ENCODE measurements around the gene C1orf53. TPM values are rescaled to one million over a fixed set of nuclear protein-coding genes. Genes with fewer than 3 reads are reported as not detected.

C1orf53 gene
- total RNA-seq, 2 experiments from 2014 or later = 0.96 to 1.2 TPM

- no peak for ATAC-seq
- DNase-seq = no peak
- H3K36me3 Mint-ChIP-seq (ENCODE audit: low read depth) = no peaks in the 10 kb centered on the region
- H3K4me1 Mint-ChIP-seq (ENCODE audit: low read depth) = peaks cover 46% of the 10 kb centered on the region
- ChIA-PET CTCF (interaction anchor here (0.9 to 1.9 kb wide), 6 partner anchors 9 to 386 kb away, joined by 3 to 7 read pairs (median 4); partner anchors contain the start of gene LHX9), POLR2A (interaction anchor here (0.9 to 1.6 kb wide), 3 partner anchors 8 to 12 kb away, joined by 3 to 6 read pairs (median 4); partner anchors contain the start of gene LHX9)
- H3K27me3 Mint-ChIP-seq = peaks cover 89% of the 10 kb centered on the region
- intact Hi-C loops (cut with micrococcal nuclease) = no loop called here
- no peak overlapping the region for H3K27ac Mint-ChIP-seq
- peak overlapping the region; percentile 18 for H3K4me3 Mint-ChIP-seq
- no peaks in the 10 kb centered on the region for H3K9me3 Mint-ChIP-seq
- TF ChIP-seq CTCF (IDR thresholded peaks at IDR 0.05) = no peak
These were observed 5.6 kb downstream of the C1orf53 start for GRCh38 chr1:197907846-197908616.

GRCh38 chr1:197908716-197909220 lies 6.3 kb downstream of the C1orf53 start:
- no peaks in the 10 kb centered on the region for H3K36me3 Mint-ChIP-seq (ENCODE audit: low read depth)
- intact Hi-C loops (cut with micrococcal nuclease) = no loop called here
- no peak for ATAC-seq
- TF ChIP-seq CTCF (IDR thresholded peaks at IDR 0.05) = no peak
- H3K27ac Mint-ChIP-seq = no peak overlapping the region
- CTCF ChIA-PET = interaction anchor here (1.3 kb wide), 1 partner anchor 15 kb away, joined by 6 read pairs; no protein-coding TSS in a partner anchor
- POLR2A ChIA-PET = no interaction called here
- DNase-seq = no peak
- peaks cover 89% of the 10 kb centered on the region for H3K27me3 Mint-ChIP-seq
- peak overlapping the region; percentile 18 for H3K4me3 Mint-ChIP-seq
- H3K4me1 Mint-ChIP-seq (ENCODE audit: low read depth) = peaks cover 46% of the 10 kb centered on the region
- H3K9me3 Mint-ChIP-seq = no peaks in the 10 kb centered on the region

- ChIA-PET CTCF (interaction anchor here (1.0 to 2.9 kb wide), 6 partner anchors 9 to 391 kb away, joined by 3 to 12 read pairs (median 6); no protein-coding TSS in a partner anchor), POLR2A (no interaction called here)
- no peak for DNase-seq
- no peak for ATAC-seq
- Mint-ChIP-seq H3K4me3 (peak overlapping the region; percentile 18), H3K4me1 (ENCODE audit: low read depth) (peaks cover 51% of the 10 kb centered on the region), H3K27me3 (peaks cover 89% of the 10 kb centered on the region), H3K36me3 (ENCODE audit: low read depth) (no peaks in the 10 kb centered on the region), H3K27ac (no peak overlapping the region), H3K9me3 (no peaks in the 10 kb centered on the region)
- intact Hi-C loops (cut with micrococcal nuclease) = no loop called here
- no peak for TF ChIP-seq CTCF (IDR thresholded peaks at IDR 0.05)
These were observed 7.0 kb downstream of the C1orf53 start for GRCh38 chr1:197909384-197909783.

- no peak for ATAC-seq
These were observed 7.9 kb downstream of the C1orf53 start for GRCh38 chr1:197910120-197910991.

More at GRCh38 chr1:197910120-197910991, 7.9 kb downstream of the C1orf53 start:
- Mint-ChIP-seq H3K4me1 (ENCODE audit: low read depth) (peaks cover 52% of the 10 kb centered on the region), H3K27ac (no peak overlapping the region), H3K9me3 (no peaks in the 10 kb centered on the region), H3K36me3 (ENCODE audit: low read depth) (no peaks in the 10 kb centered on the region), H3K4me3 (peak overlapping the region; percentile 54), H3K27me3 (peaks cover 89% of the 10 kb centered on the region)
- TF ChIP-seq CTCF (IDR thresholded peaks at IDR 0.05) = no peak
- CTCF ChIA-PET = interaction anchor here (0.7 to 2.9 kb wide), 8 partner anchors 8 to 392 kb away, joined by 3 to 12 read pairs (median 6); no protein-coding TSS in a partner anchor
- POLR2A ChIA-PET = interaction anchor here (1.4 kb wide), 1 partner anchor 8 kb away, joined by 5 read pairs; the partner anchor contains the start of gene C1orf53
- intact Hi-C loops (cut with micrococcal nuclease) = loop anchor here (10.0 kb wide), 2 partner anchors 136 to 554 kb away; partner anchors contain the start of gene DENND1B
- DNase-seq = peak; percentile 25
